HG02763 (cell line): ENCODE data around the gene DAP.

ENCODE experiments used
- ATAC-seq: cut with Tn5 transposase; IDR thresholded peaks from one replicate; pipeline ENCODE4 v1.9.1; 2021; ENCODE audit warnings: mild to moderate bottlenecking, moderate library complexity; ENCODE audit not compliant: unreplicated experiment

The DAP gene

GRCh38 chr5:10761933-10762775, 1.1 kb upstream of the DAP start:
- no peak for ATAC-seq

GRCh38 chr5:10760921-10761184, 181 bp downstream of the DAP start:
- no peak for ATAC-seq

GRCh38 chr5:10760096-10760920, 726 bp downstream of the DAP start:
- ATAC-seq = peak; percentile 34

- no peak for ATAC-seq
Observed at GRCh38 chr5:10759111-10759510, 1.9 kb downstream of the DAP start.

GRCh38 chr5:10757922-10758555, 3.0 kb downstream of the DAP start:
- no peak for ATAC-seq

- no peak for ATAC-seq
Observed at GRCh38 chr5:10757043-10757442, 4.0 kb downstream of the DAP start.

- no peak for ATAC-seq
Observed at GRCh38 chr5:10756549-10756948, 4.5 kb downstream of the DAP start.

GRCh38 chr5:10753178-10753577, 7.9 kb downstream of the DAP start:
- no peak for ATAC-seq

- ATAC-seq = no peak
Observed at GRCh38 chr5:10752451-10752850, 8.6 kb downstream of the DAP start.

- no peak for ATAC-seq
Observed at GRCh38 chr5:10750909-10751308, 10.1 kb downstream of the DAP start.

- peak; percentile 52 for ATAC-seq
Observed at GRCh38 chr5:10747678-10748622, 13.1 kb downstream of the DAP start.

GRCh38 chr5:10746711-10747110, 14.3 kb downstream of the DAP start:
- no peak for ATAC-seq

GRCh38 chr5:10745133-10745532, 15.9 kb downstream of the DAP start:
- ATAC-seq = no peak

GRCh38 chr5:10744681-10745080, 16.4 kb downstream of the DAP start:
- ATAC-seq = no peak

GRCh38 chr5:10743951-10744350, 17.1 kb downstream of the DAP start:
- ATAC-seq = no peak

GRCh38 chr5:10743526-10743925, 17.5 kb downstream of the DAP start:
- no peak for ATAC-seq

- ATAC-seq = no peak
Observed at GRCh38 chr5:10741661-10742060, 19.4 kb downstream of the DAP start.

GRCh38 chr5:10740384-10740783, 20.6 kb downstream of the DAP start:
- ATAC-seq = no peak

GRCh38 chr5:10737880-10738279, 23.2 kb downstream of the DAP start:
- ATAC-seq = no peak

- no peak for ATAC-seq
Observed at GRCh38 chr5:10736808-10737207, 24.2 kb downstream of the DAP start.

GRCh38 chr5:10736354-10736753, 24.7 kb downstream of the DAP start:
- ATAC-seq = no peak
